IPS-NIHi7 (cell line): ENCODE measurements around the gene NUDT22.
"Not testable (repeated sequence)": the region's sequence is repeated elsewhere in the genome, so short reads cannot be mapped to it uniquely, and the experiment has no call there.

Experiments used
- DNase-seq: peaks from one replicate; pipeline ENCODE4 v3.0.0; 2012; ENCODE audit warnings: mixed read lengths; ENCODE audit errors: extremely low spot score

NUDT22 gene

GRCh38 chr11:64241491-64242374 is 15.7 kb downstream of the NUDT22 start:
- peak; percentile 91 for DNase-seq

GRCh38 chr11:64243236-64243854 is 17.3 kb downstream of the NUDT22 start:
- no peak for DNase-seq

GRCh38 chr11:64244107-64244506 is 18.0 kb downstream of the NUDT22 start:
- DNase-seq: no peak

GRCh38 chr11:64244966-64245365 is 18.9 kb downstream of the NUDT22 start:
- no peak for DNase-seq

GRCh38 chr11:64245401-64245796 is 19.3 kb downstream of the NUDT22 start:
- DNase-seq: no peak

GRCh38 chr11:64245797-64246620 is 19.9 kb downstream of the NUDT22 start:
- peak; percentile 23 for DNase-seq

- DNase-seq: not testable (repeated sequence)
Observed at GRCh38 chr11:64246621-64246870, 20.5 kb downstream of the NUDT22 start.

GRCh38 chr11:64246871-64247728 is 21.0 kb downstream of the NUDT22 start, which contains the start of gene PPP1R14B:
PPP1R14B (minus strand) TSS chr11:64246943; CDS start chr11:64246673, 270 bp downstream.
- DNase-seq: peak; percentile 88

GRCh38 chr11:64247729-64248531 is 21.9 kb downstream of the NUDT22 start:
- DNase-seq: peak; percentile 26

- DNase-seq: peak; percentile 39
Observed at GRCh38 chr11:64248578-64248977, 22.5 kb downstream of the NUDT22 start.

GRCh38 chr11:64249038-64249437 is 23.0 kb downstream of the NUDT22 start:
- no peak for DNase-seq

- no peak for DNase-seq
Observed at GRCh38 chr11:64249563-64250414, 23.7 kb downstream of the NUDT22 start.

GRCh38 chr11:64250415-64251015 is 24.4 kb downstream of the NUDT22 start:
- DNase-seq: no peak

- DNase-seq: peak; percentile 80
Observed at GRCh38 chr11:64251016-64251752, 25.1 kb downstream of the NUDT22 start, which contains the start of gene PLCB3. PLCB3 (plus strand) TSS chr11:64251530; CDS start chr11:64251650, 120 bp downstream.

- DNase-seq: no peak
Observed at GRCh38 chr11:64251753-64252002, 25.6 kb downstream of the NUDT22 start.

- DNase-seq: no peak
Observed at GRCh38 chr11:64252003-64252872, 26.2 kb downstream of the NUDT22 start.

- no peak for DNase-seq
Observed at GRCh38 chr11:64253043-64253442, 27.0 kb downstream of the NUDT22 start.

- no peak for DNase-seq
Observed at GRCh38 chr11:64253481-64253880, 27.4 kb downstream of the NUDT22 start.
